Measurements from ENCODE around the gene MRPL51.

The MRPL51 gene

GRCh38 chr12:6466184-6466573, 26.9 kb downstream of the MRPL51 start:
- no peak for DNase-seq (ENCODE audit: low spot score)
- CTCF ChIA-PET: interaction anchor here (0.6 to 2.2 kb wide), 12 partner anchors 13 to 382 kb away, joined by 3 to 29 read pairs (median 3); no protein-coding TSS in a partner anchor
- H3K27ac ChIP-seq: no peak overlapping the region
- POLR2A ChIA-PET (ENCODE audit: low non-redundant PET): interaction anchor here (0.5 to 0.7 kb wide), 2 partner anchors 127 to 270 kb away, joined by 3 read pairs; no protein-coding TSS in a partner anchor
- no peak for TF ChIP-seq CTCF (conservative IDR thresholded peaks at IDR 0.05; ENCODE audit: low read depth)

- POLR2A ChIA-PET (ENCODE audit: low non-redundant PET): interaction anchor here (0.5 to 0.7 kb wide), 2 partner anchors 126 to 269 kb away, joined by 3 read pairs; no protein-coding TSS in a partner anchor
- no peak overlapping the region for H3K27ac ChIP-seq
- TF ChIP-seq CTCF (conservative IDR thresholded peaks at IDR 0.05; ENCODE audit: low read depth): peak; percentile 64
- peak; percentile 68 for DNase-seq (ENCODE audit: low spot score)
- CTCF ChIA-PET: interaction anchor here (0.6 to 2.2 kb wide), 19 partner anchors 12 to 383 kb away, joined by 3 to 29 read pairs (median 3); partner anchors contain the start of genes CD9 and TAPBPL
These were observed 27.4 kb downstream of the MRPL51 start for GRCh38 chr12:6465467-6466183.

GRCh38 chr12:6464531-6464930, 28.5 kb downstream of the MRPL51 start:
- H3K27ac ChIP-seq: no peak overlapping the region
- no peak for DNase-seq (ENCODE audit: low spot score)
- TF ChIP-seq CTCF (conservative IDR thresholded peaks at IDR 0.05; ENCODE audit: low read depth): no peak
- ChIA-PET POLR2A (ENCODE audit: low non-redundant PET) (no interaction called here), CTCF (interaction anchor here (0.9 to 2.2 kb wide), 4 partner anchors 13 to 47 kb away, joined by 3 to 29 read pairs (median 6); partner anchors contain the start of gene TAPBPL)

GRCh38 chr12:6463858-6464257, 29.2 kb downstream of the MRPL51 start:
- DNase-seq (ENCODE audit: low spot score): no peak
- ChIA-PET CTCF (interaction anchor here (0.6 kb wide), 1 partner anchor 9 kb away, joined by 4 read pairs; no protein-coding TSS in a partner anchor), POLR2A (ENCODE audit: low non-redundant PET) (no interaction called here)
- no peak overlapping the region for H3K27ac ChIP-seq
- no peak for TF ChIP-seq CTCF (conservative IDR thresholded peaks at IDR 0.05; ENCODE audit: low read depth)

GRCh38 chr12:6463216-6463615, 29.8 kb downstream of the MRPL51 start:
- no peak for DNase-seq (ENCODE audit: low spot score)
- TF ChIP-seq CTCF (conservative IDR thresholded peaks at IDR 0.05; ENCODE audit: low read depth): no peak
- CTCF ChIA-PET: interaction anchor here (0.8 to 1.2 kb wide), 3 partner anchors 38 to 94 kb away, joined by 3 to 10 read pairs (median 3); no protein-coding TSS in a partner anchor
- POLR2A ChIA-PET (ENCODE audit: low non-redundant PET): no interaction called here
- H3K27ac ChIP-seq: no peak overlapping the region

GRCh38 chr12:6462234-6462995, 30.6 kb downstream of the MRPL51 start:
- no peak for TF ChIP-seq CTCF (conservative IDR thresholded peaks at IDR 0.05; ENCODE audit: low read depth)
- ChIA-PET CTCF (interaction anchor here (0.8 to 1.2 kb wide), 4 partner anchors 11 to 95 kb away, joined by 3 to 10 read pairs (median 3); partner anchors contain the start of gene TAPBPL), POLR2A (ENCODE audit: low non-redundant PET) (no interaction called here)
- no peak for DNase-seq (ENCODE audit: low spot score)
- no peak overlapping the region for H3K27ac ChIP-seq

All from RWPE1 (cell line).